ENCODE data around the gene CCDC178.

CCDC178 gene

DNA sequence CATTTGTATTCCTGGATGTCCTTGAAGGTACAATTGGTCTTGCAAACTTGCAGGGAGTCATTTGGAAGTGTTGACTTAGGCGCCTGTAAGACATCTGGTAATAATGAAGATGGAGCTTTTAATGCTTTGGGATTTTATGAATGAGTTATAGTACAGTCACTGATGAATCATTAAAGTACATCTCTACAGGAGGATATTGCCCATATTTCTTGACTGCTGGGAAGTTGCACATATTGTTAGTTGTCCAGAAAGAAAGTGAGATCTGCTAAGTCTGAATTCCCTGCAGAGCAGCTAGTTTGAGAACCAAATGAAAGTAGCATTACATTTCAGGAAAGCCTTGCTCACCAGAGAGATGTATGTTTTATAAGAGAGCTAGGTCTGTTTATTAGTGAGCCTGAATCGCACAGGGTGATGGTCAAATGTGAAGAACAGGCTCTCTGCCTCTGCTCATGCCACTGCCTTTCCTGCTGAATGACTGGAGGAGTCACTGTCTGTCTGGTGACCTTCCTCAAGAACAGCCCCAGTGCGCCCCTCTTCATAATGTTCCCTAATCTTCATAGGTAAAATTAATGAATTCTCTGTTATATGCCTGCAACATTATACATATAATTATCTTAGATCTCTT, 528.7 kb downstream of the CCDC178 start:
- DNase-seq (ENCODE audit: low read depth), result no peak

DNA sequence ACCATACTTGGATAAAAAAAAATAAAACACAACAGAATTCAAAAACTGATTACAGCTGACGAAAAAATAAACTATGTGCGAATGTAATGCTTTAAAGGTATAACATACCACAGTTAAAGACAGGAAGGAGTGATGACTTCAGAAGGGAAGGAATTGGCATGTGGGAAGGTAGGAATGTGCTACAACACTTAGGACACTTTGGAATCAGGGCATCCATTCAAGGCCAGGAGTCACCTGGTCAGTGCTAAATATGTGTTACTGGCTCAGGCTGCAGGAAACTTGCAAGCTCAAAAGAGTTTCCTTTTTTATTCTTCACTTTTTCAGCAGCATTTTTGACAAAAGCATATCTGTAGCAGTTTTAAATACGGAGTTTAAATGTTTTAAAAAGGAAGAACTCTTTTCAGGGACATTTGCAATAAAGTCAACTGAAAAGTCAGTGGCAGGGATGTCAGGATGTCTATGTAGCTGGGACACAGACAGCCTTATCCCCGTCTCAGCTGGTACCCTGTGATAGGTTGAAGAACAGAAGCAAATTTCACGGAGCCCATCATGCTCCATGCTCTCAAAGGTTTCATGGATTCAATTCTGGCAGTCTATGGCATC, 529.7 kb downstream of the CCDC178 start:
- DNase-seq (ENCODE audit: low read depth), result no peak

DNA sequence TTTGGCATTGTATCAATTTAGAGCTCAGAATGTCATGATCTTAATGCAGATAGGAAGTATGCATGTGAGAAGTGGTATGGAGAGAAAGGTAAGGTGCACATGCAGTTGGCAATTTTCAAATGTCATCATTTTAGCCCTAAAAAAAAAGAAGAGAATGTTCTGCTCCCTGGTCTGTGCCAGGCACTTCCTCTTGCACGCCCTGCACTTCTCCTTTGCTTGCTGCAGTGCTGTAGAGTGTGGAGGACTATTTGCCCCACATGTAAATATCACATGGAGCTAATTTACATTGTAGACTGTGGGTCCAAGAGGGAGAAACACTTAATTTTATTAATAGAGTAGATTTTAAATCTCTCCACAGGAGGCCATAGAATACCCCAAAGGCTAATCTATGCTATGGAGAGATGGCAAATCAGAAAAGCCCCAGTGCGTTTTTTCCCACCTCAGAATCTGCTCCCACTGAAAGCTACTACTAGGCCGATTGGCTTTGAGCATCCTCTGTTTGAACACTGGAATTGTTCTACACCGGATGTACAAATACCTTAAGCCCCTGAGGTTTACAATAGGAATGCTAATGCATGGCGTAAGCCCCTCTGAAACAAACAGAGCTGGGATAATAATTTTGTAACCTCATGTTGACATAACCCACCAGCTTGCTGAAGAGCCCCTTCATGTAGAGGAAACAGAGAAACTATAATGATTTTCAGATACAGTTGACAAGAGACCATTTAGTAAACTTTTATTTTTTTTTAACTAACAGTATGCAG, 530.5 kb downstream of the CCDC178 start:
- no peak for DNase-seq (ENCODE audit: low read depth)

DNA sequence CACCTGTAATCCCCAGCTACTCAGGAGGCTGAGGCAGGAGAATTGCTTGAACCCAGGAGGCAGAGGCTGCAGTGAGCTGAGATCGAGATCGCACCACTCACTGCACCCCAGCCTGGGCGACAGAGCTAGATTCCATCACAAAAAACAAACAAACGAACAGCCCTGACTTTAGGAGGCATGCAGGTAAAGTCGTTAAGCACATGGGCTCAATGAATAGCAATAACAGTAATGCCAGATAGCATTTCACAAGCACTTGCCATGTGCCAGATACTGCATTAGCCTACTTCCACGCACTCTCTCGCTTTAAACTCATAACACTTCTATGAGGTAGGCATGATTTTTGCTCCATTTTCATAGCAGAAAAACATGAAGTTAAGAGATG, 532.1 kb downstream of the CCDC178 start:
- no peak for DNase-seq (ENCODE audit: low read depth)

- DNase-seq (ENCODE audit: low read depth), result no peak
Observed at GRCh38 chr18:32907648-32908423, 532.7 kb downstream of the CCDC178 start.

DNA sequence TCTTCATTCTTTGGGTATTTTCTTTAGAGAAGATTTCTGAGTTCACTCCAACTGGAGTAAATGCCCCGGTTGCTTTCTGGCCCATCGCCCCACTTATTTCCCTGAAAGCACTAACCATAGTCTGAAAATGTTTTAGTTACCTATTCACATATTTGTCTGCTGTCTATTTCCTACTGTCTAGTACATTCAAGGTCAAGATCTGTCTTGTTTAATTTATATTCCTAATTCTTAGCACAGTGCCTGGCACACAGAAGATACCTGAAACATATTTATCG, 533.3 kb downstream of the CCDC178 start:
- no peak for DNase-seq (ENCODE audit: low read depth)

- no peak for DNase-seq (ENCODE audit: low read depth)
Observed at GRCh38 chr18:32906506-32907310, 533.8 kb downstream of the CCDC178 start.

DNA sequence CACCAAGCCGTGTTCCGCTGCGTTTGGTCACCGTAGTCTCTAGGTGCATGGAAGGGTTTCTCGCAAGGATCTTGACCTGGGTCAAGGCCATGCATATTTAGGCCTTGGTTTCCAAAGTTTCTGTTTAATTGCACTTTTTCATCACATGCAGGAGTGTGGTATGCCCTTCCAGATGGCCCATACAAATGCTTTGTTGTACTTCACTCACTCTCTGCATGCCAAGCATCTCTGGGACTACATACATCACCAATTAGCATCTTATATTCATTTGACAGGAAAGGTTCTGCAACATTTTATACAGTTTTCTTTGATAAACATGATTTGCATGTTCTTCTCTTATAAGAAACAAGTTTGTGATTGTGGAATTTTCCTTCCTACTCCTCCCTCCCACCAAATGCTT, 534.9 kb downstream of the CCDC178 start:
- no peak for DNase-seq (ENCODE audit: low read depth)

GRCh38 chr18:32902568-32903330, 537.8 kb downstream of the CCDC178 start:
- no peak for DNase-seq (ENCODE audit: low read depth)

- DNase-seq (ENCODE audit: low read depth), result no peak
Observed at GRCh38 chr18:32899819-32900218, 540.7 kb downstream of the CCDC178 start.

- no peak for DNase-seq (ENCODE audit: low read depth)
Observed at GRCh38 chr18:32896776-32897547, 543.6 kb downstream of the CCDC178 start.

GRCh38 chr18:32893915-32894314, 546.6 kb downstream of the CCDC178 start:
- DNase-seq (ENCODE audit: low read depth), result no peak

GRCh38 chr18:32891797-32892196, 548.7 kb downstream of the CCDC178 start:
- DNase-seq (ENCODE audit: low read depth), result no peak

- DNase-seq (ENCODE audit: low read depth), result no peak
Observed at GRCh38 chr18:32891130-32891529, 549.4 kb downstream of the CCDC178 start.

DNA sequence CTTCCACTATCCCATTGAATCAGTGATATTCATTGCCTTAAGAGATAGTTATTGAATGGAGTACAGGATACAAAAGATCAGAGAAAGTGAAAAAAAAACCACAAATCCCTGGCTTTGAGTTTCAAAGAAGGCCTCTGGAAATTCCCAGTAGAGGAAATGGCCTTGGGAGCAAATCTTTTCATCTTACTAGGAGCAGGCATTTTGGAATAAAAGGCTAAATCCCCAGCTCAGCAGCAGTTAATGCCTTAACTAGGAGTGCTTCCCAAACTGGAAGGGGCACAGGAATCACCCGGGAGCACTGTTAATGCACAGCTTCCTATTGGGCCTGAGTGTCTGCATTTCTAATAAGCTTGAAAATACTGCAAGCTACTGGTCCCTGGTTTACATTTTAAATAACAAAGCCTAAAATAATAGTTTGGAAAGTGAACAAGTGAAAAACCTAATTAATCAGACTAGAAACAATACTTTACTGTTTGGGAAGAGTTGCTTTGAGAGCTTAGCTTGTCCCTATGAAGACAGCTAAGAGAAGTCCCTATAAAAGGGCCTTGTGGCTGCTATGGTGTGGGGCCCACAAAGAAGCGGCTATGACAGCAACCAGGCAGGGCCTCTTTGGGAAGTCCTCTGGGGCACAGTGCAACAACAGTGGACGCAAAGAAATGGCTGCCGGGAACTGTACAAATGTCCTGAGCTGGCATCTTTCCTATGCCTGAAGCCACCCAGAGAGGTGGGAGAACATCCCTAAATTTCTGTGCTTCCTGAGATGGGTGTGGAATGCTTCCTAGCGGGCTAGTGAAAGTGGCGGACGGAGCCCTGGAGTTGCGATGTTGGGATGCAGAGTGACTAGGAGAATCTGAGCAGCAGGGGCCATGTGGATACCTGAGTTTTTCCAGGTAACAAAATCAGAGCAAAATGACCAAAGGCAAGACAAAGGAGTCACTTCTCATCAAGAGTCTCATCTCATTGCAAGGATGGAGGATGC, 550.6 kb downstream of the CCDC178 start:
- no peak for DNase-seq (ENCODE audit: low read depth)

DNA sequence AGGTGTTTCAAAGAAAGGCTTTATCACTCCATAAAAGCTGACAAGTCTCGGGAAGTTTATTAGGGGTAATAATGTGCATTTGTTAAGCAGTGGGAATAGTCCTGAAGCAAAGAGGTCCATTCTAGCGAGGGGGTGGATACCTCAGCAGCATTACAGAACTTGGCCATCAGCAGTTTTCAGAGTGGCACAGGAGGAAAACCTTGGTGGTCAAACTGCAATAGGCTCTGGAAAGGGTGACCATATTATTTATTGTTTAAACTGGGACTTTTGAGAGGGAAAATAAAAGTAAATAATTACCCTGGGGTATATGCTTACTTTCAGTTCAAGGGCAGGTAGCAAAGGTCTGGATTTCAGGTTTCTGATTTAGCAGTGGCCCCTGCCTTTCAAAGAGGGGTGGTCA, 552.2 kb downstream of the CCDC178 start:
- no peak for DNase-seq (ENCODE audit: low read depth)
